HG02852 (cell line): ENCODE results near the gene PGM5.
"Not testable (repeated sequence)": the region's sequence is repeated elsewhere in the genome, so short reads cannot be mapped to it uniquely, and the experiment has no call there.

Experiments
- ATAC-seq: cut with Tn5 transposase; IDR thresholded peaks from one replicate; pipeline ENCODE4 v1.9.1; 2021; ENCODE audit warnings: mild to moderate bottlenecking, moderate library complexity; ENCODE audit not compliant: unreplicated experiment

Gene PGM5

DNA sequence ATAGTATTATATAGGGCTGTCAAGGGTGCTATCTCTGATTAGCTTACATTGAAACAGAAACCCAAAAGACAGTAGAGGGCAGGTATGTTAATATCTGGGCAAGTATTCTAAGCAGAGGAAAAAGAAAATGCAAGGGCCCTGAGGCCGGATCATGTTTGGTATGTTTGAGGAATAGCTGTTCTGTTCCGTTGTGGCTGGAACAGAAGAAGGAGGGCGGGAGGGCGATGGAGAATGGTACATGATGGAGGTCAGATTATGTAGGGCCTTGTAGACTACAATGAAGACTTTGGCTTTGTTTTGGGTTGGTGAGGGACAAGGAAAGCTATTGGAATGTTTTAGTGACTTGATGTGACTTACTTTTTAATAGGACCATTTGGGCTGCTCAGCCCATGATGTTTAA, 19.4 kb downstream of the PGM5 start:
- ATAC-seq, result not testable (repeated sequence)

DNA sequence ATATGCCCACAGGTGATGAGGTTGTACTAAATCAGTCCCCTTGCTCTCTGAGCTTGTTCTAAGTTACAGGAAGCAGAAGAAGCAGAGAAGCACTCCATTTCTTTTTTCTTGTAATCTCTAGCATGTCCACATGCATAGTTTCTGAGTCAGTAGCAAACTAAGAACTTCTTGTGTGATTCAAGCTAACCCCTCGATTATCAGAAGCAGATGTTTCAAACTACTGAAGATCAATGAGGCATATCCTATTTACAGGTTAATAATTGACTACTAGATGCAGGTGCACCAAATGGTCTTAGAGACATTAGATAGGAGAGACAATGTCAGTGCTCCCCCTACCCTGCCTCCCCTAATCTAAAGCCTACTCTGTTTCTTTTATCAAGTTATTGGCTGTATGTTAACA, 21.3 kb downstream of the PGM5 start:
- ATAC-seq, result not testable (repeated sequence)

DNA sequence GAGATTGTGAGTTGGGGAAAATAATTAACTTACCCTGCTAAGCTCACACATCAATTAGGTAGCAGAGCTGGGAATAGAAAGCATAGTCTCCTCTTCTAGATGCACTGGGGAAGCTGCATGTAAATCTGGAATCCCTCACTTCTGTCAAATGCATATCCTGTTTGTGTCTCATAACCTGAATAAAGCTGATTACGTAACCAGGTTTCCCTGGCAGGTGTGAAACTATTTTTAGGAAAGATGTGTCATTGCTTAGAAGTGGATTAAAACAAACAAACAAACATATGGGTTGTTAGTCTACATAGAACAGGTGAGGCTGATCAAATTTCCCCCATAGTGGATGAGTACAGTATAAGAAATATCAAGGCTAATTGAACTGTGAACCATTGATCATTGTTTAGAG, 27.5 kb downstream of the PGM5 start:
- ATAC-seq, result not testable (repeated sequence)

DNA sequence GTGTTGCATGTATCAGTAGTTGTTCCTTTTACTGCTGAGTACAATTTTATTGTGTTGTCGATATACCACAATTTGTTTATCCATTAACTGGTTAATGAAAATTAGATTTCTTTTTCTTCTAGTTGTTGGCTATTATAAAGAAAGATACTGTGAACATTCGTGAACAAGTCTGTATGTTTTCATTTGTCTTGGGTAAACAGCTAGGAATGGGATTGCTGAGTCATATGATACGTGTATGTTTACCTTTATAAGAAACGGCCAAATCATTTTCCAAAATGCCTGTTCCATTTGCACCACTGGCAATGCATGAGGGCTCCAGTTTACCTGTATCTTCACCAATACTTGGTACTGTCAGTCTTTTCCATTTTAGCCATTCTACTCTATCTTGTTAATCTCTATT, 33.1 kb downstream of the PGM5 start:
- ATAC-seq, result not testable (repeated sequence)

DNA sequence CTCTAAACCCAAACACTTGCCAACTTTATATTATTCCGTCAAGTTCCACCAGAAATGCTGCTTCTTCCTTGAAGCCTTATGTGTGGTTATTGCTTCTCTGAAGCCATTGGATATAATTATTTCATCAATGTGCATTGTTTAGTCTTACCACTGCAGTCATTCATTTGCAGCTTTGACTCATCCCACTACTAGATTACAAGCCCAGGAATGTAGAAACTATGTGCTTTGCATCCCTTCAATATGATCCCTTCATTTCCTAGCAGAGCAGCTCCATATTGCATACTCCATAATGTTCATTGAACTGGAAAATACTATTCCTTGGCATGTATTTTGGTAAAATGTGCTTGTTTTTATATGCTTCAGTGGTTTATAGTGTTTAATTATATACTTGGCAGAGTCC, 34.3 kb downstream of the PGM5 start:
- not testable (repeated sequence) for ATAC-seq

DNA sequence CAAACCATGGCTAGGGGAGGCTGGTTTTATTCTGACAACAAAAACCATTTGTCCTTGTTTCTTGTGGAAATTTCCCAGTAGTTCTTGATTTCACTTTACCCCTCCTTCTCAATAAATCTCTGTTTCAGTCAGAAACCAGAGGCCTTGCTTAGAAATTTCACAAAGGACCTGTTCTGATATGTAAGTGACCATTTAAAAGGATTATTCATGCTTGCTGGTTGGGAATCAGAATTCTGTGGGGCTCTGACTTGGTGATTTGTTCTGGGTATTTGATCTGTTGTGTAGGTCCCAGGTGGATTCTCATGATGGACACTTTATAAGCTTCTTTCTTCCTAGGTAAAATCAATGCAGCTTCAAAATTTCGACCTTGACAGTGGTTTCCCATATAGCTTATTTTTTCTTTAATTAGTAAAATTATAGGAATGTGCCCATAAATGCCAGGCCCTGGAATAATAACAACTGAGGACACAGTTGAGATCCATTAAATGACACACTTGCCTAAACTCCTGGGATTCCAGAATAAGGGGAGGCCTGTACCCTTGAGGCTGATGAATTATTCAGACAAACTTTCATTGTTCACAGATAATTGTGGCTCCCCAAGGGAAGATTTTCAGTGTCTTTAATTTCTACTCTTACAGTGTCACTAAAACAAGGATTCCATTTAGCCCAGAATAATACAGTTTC, 40.1 kb downstream of the PGM5 start:
- not testable (repeated sequence) for ATAC-seq

DNA sequence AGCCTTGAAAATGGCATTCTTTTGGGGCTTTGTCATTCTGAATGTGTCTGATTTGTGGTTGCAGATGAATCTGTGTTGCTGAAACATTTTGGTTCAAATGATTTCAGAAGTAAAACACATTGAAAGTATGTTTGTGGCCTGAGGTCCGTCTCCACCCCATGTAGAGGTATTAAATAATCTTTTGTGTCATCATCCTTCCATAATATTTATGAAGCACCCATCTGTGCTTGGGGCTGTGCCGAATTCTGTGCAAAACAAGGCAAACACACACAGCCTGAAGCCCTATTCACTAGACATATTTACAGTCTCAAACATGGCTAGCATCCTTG, 40.6 kb downstream of the PGM5 start:
- not testable (repeated sequence) for ATAC-seq

DNA sequence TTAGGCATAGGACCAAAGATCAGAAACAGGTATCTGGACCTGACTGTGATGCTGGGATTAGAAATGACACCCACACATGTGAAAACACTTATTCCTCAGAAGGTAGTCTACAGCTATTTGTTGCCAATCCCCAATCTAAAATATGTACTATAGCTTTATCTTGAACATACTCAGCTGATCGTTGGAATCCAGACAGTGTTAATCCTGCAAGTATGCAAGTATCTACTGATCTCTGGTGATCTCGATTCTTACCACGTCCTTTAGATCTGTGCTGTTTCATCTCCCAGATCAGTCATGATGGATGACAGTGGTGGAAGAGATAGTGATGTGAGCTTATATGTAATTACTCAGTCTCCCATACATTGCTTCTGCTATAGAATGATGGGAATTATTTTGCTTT, 41.4 kb downstream of the PGM5 start:
- not testable (repeated sequence) for ATAC-seq

DNA sequence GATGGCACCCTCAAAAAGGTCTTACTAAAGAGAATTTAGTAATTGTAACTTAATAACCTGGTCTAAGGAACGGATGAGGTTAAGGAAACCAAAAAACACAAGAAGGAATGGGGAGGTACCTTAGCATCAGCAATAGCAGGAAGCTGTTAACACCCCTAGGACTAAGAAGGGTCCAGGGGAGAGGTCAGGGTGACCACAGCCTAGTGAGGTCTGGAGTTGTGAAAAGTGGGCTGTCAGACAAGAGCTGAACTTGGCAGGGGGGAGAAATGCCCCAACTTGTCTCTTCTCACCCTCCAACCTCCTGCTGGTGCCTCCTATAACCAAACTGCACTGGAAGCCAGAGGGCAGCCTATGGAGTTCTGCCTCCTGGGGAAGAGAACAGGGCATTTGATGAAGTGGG, 41.9 kb downstream of the PGM5 start:
- not testable (repeated sequence) for ATAC-seq

DNA sequence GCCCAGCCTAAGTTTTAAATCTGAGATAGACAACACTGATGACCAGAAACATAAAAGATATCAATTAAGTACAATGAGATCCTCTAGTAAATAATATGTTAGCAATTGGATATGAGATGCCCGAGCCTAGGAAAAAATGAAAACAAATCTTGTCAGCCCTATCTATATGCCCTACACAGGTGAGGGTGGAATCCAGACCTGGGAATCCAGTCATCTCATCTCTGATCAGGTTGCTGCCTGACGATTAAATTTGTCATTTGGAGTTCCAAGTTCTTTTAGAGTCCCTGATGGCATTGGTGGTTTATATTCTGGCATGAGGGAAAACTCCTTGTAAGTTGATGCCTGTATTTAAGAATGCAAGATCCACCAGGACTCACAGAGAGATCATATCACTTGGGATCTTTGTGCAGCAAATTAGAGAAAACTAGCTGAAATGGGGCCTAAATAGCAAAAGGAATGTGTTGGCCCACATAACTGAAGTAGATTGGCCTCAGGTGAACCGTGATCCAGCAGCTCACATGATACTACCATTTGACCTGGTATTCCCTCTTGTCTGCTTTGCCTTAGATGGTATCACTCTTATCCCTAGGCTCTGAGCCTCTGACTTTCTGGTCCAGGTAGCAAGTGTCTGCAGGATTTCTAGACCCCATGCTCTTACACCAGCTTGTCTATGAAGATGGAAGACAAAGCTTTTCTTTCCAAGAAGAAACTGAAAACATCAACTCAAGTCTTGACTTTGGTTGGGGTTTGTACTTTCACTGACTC, 48.2 kb downstream of the PGM5 start:
- not testable (repeated sequence) for ATAC-seq

DNA sequence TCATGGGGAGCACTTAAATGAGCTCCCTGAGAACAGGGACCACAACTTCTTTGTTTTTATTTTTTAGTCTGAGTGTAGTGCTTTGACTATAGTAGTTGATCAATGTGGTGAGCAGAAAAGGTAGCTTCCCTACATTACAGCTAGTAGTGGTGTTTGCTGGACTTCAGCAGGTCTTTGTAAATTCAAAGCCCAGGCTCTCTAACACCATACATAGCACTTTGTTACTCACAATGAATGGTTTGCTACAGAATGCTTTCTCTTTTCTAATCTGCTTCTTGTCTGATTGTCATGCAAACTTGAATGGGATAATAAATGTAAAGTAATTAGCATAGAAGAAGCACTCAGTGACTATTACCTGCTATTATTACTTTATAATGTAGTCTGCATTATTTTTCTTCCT, 55.5 kb downstream of the PGM5 start:
- ATAC-seq, result not testable (repeated sequence)

DNA sequence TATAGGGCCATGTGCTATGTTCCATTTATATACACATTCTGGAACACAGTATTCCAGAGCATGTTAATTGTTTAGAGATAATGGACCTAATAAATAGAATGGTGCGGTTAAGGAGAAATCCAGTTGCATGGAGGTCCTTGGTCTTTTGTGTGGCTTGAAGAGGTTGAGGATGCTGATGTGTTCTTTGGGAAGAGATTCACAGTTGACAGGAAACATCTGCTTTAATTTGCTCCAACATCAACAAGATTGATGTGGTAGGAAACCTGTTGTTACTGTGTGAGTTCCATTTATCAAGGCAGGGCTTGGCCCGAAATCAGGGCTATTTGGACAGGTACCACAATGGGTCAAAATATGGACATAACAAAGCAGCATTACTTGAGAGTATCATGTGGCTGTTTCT, 56.3 kb downstream of the PGM5 start:
- not testable (repeated sequence) for ATAC-seq

DNA sequence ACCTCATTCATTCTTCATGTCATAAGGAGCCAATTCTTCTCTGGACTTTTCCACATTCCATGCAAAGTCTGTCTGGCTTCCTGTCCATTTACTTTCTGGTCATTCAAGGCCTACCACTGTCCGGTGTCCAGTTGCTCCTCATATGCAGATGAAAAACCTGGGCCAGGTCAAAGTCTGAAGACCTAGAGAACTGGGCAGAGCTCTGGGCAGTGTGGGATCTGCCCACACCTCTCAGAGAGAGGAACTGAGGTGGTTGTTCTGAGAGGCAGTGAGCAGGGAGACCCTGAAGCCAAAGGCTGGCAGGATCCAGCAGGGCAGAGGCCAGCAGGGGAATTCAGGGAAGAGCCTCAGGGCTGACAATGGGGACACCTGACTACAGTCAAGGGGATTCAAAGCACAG, 58.7 kb downstream of the PGM5 start:
- not testable (repeated sequence) for ATAC-seq

DNA sequence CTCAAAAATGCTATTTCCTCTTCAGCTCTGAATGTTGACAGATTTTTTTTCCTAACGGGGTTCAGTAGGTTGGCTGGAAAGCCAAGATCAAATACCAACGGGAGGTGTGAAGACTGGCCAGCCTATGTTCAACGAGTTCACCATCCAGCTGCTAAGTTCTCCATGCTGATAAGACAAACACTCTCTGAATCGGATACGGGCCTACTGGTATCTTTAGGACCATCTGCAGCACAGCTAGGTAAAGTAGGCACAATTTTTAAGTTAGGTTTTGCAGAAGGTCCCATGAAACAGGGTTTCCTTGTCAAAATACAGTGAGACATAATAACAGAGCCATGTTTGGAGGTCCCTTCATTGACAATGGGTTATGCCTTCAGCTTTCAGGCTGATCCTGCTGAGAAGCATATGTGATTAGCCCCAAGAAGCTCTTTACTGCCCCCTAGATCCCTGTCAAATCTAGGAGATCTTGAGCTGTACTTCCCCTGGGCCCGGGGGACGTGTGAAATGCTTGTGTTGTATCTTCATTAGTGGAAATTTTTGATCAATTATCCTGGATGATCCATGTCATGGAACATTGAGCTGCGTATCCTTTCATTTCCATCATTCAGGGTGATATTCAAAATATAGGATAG, 60.6 kb downstream of the PGM5 start:
- no peak for ATAC-seq

DNA sequence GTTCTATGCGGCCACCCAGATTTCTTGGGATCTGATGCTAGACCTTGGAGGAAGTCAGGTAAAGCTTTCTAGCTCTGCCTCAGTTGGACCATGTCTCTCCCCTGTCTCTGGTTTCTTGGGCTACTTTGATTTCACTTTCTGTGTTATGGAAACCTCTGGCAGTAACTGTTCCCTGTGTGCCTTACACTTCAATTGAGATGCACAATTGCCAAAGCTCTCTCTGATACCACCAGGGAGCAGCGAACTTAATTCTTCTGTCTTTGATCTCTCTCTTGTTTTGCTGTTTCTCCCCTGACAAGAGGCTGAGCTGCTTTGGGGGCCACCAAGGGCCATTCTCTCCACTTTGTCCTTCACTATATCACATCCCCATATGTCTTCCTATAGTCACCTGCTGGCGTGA, 61.4 kb downstream of the PGM5 start:
- no peak for ATAC-seq

DNA sequence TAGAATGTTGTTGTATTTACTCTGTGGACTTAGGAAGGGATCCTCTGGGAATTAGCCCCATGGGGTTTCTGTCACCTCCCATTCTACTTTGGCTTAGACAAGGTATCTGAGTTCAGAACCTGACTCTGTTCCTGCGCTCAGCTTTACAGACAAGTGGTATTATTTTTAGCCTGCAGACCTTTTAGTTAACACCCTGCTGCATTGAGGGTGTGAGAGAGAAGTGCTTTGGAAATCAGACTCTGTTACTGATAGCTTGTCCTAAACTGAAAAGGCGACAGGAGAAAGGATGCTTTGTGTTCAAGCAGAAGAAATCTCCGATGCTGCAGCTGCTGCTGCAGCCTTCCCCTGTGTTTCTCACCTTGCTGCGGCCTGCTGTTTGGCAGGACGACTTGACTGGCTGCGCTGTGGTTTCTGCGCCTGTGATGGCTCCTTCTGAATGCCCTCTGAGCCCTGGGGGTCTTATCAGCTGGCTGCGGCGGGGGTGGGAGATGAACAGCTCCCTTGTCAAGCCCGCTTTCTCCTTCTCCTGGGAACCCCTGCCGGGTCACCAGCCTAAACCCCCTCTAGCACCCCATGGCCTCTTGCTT, 61.9 kb downstream of the PGM5 start:
- ATAC-seq, result no peak

DNA sequence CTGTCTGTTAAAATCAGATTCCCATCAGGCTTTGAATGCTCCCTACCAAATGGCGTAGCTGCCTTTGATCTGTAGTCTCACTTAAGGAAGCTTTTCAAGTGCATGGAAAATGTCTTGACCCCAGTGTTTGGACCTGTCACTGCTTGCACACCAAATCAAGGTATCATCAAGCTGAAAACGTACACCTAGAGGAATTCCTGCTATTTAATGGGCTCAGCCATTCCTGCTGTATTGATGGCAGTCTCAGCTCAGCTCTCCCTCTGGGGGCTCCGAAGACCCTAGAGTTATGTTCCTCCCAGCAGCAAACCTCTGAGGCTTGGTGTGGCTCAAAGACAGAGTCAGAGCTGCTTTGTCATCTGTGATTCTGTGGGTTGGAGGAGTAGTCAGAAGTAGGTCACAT, 63.5 kb downstream of the PGM5 start:
- no peak for ATAC-seq

DNA sequence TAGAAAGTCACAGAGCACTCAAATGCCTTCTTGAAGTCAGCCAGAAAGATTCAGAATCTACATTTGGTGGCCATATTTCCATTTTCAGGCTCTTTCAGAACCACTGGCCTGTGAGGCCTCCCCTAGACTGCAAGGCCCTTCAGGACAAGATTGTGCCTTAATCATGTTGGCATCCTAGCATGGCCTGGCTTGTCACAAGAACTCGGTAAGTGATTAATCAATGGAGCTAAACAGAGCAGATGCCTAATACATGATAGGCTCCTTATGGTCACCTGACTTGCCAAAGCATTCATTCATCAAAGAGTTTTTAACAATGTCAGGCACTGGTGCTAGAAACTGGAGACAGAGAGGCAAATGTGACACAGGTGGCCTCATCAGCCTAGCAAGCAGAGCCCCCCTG, 70.3 kb downstream of the PGM5 start:
- ATAC-seq, result no peak

DNA sequence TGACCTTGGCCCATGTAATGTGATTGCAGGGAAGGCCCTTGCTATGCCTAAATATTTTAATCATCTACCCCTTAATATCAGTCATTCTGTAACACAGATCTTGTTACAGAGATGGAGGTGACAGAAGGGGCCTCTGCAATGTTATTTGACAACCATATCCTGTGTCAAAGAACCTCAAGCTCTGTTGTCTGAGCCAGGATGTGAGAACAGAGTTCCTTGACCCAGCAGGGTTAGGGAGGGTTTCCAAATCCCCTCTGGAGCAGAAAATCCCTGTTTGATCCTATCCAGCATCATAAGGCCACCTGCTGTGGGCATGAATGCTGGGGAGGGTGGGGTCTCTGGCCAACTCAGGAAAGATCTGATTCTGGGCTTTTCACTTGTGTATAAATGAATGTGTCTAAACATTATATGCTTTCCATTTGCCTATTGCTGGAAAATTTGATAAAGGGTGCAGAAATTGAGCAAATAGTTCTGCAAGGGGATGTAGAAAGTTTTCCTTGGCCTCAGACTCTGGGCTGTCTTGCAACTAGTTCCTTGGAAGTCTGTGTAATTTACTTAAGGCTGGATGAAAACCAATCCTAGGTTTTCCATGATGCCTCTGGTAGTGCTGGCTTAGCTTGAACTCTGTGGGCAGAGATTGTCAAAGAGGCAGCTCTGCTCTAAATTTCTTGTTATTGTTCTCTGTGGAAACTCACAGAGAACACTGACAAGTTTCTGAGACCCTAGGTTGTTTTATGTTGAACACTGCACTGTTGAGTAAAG, 71.0 kb downstream of the PGM5 start:
- no peak for ATAC-seq

DNA sequence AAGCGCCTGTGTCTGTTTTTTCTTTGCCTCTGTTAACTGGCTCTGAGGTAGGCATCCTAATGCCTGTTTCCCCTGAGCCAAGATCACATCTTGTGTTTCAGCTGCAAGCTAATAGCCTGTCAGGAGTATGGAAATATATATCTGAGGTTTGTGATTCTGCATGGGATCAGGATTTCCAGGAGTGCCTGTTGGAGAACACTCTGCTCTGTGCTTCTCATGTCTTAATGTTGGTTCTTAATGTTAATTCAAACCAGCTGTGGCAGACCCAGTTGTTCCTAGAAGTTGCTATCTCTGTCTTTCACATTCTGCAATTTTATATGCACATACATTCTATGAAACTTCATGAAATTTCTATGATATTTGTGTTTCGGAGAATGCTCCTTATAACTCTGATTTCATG, 72.1 kb downstream of the PGM5 start:
- no peak for ATAC-seq

DNA sequence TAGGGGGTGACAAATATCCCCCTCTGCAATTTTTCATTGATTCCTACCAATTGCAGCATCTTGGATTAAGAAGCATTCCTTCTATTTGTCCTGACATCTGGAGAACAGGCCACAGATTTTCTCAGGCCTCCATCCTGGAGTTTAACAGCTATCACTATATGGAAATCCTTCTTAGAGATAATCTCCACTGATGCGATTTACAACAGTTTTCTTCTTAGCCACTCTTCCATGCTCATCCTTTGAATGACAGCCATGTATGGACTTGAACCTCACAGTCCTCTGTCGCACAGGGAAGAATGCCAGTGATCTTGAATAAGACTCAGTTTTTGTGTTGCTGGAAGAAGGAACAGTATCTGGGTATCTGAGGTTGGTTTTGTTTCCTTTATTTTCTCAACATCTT, 73.2 kb downstream of the PGM5 start:
- ATAC-seq, result no peak
